GM12864 (cell line): ENCODE results near the gene ARRDC4.

Experiments
- DNase-seq: peaks from one replicate; pipeline ENCODE4 v3.0.0-alpha.2; 2011; ENCODE audit warnings: low read depth
- H3K4me3 ChIP-seq: 2 replicates; pipeline ENCODE4 v1.5.1; 2011; ENCODE audit warnings: mild to moderate bottlenecking, low read depth, low read length, control low read depth
- TF ChIP-seq, protein P1 (sequence below): IDR thresholded peaks from 2 replicates; pipeline ENCODE4 v1.5.1; 2011; ENCODE audit warnings: low read depth, mild to moderate bottlenecking, moderate library complexity, low read length, control low read depth, inconsistent platforms; ENCODE audit errors: missing control alignments

ARRDC4 gene

DNA sequence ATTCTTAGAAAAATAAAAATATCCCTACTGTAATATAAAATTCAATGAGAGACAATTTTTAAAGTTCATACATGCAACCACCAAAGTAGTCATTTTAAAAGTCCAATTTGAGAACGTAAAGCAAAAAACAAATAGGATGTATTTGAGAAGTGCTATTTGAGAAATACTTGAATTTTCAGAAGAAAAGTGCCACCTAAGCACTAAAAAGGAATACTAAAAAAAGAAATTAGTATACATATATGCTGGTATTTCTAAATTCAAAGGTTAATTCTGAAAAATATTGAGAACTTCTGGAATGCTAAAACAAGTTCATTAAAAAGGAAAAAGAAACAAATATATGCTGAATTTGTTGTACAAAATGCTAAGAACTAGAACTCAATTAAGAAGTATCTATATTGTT is 29.2 kb upstream of the ARRDC4 start:
- H3K4me3 ChIP-seq, result no peak overlapping the region
- DNase-seq, result no peak
- TF ChIP-seq, protein P1, sequence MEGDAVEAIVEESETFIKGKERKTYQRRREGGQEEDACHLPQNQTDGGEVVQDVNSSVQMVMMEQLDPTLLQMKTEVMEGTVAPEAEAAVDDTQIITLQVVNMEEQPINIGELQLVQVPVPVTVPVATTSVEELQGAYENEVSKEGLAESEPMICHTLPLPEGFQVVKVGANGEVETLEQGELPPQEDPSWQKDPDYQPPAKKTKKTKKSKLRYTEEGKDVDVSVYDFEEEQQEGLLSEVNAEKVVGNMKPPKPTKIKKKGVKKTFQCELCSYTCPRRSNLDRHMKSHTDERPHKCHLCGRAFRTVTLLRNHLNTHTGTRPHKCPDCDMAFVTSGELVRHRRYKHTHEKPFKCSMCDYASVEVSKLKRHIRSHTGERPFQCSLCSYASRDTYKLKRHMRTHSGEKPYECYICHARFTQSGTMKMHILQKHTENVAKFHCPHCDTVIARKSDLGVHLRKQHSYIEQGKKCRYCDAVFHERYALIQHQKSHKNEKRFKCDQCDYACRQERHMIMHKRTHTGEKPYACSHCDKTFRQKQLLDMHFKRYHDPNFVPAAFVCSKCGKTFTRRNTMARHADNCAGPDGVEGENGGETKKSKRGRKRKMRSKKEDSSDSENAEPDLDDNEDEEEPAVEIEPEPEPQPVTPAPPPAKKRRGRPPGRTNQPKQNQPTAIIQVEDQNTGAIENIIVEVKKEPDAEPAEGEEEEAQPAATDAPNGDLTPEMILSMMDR, result no peak

DNA sequence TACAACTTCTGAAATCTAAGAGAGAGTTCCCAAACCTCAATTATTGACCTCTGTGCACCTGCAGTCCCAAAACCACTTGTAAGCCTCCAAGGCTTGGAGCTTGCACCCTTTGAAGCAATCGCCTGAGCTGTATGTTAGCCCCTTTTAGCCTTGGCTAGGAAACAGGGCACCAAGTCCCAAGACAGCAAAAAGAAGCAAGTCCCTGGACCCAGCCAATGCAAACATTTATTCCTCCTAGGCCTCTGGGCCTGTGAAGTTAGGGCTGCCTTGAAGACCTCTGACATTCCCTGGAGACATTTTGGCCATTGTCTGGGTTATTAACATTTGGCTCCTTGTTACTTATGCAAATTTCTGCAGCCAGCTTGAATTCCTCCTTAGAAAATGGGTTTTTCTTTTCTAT is 26.9 kb upstream of the ARRDC4 start:
- TF ChIP-seq, protein P1, result no peak
- DNase-seq, result no peak
- H3K4me3 ChIP-seq, result no peak overlapping the region

DNA sequence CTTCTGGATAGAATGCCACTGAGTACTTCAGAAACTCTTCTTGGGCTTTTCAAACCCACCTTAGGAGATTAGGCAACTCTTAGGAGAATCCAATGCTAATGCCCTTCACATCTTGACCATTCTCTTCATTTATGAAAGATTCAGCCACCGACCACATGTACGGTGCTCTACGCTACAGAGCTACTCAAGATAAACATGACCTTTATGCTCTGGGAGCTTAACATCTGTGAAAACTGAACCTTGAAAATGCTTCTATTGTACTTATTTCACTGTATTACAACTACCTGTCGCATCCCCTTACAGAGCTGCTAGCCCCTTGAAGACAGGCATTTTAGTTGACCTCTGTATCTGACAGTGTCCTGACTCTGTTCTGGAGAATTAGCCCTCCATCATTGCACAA is 19.5 kb upstream of the ARRDC4 start:
- no peak for DNase-seq
- TF ChIP-seq, protein P1, result no peak
- H3K4me3 ChIP-seq, result no peak overlapping the region

DNA sequence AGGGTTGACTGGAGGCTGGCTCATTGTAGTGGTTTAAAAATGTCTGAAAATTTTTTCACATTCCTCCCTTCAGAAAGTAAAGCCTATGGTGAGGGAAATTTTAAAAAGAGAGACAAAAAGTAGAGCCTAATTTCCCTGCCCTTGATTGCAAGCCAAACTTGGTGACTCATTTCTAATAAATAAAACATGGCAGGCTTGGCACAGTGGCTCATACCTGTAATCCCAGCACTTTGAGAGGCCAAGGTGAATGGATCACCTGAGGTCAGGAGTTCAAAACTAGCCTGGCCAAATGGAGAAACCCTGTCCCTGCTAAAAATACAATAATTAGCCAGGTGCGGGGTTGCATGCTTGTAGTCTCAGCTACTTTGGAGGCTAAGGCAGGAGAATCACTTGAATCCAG is 18.9 kb upstream of the ARRDC4 start:
- DNase-seq, result no peak
- TF ChIP-seq, protein P1, result no peak
- H3K4me3 ChIP-seq, result no peak overlapping the region

DNA sequence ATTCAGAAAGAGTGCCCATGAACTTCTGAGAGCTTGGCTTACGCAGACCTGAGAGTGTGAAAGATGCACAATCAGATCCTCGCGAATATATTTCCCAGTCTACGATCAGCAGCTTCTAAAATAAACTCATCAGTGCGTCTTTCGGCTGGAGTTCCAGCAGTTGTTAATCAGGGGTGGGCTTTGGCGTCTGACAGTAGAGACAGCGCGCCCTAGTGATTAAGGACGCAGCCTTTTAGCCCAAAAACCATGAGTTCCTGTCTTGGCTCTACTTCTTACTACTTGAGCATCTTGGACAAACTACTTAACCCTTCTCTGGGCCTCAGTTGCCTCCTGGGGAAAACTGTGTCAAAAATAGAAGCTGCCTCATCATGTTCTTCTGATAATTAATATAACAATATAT is 15.8 kb upstream of the ARRDC4 start:
- no peak for DNase-seq
- TF ChIP-seq, protein P1, result no peak
- no peak overlapping the region for H3K4me3 ChIP-seq

DNA sequence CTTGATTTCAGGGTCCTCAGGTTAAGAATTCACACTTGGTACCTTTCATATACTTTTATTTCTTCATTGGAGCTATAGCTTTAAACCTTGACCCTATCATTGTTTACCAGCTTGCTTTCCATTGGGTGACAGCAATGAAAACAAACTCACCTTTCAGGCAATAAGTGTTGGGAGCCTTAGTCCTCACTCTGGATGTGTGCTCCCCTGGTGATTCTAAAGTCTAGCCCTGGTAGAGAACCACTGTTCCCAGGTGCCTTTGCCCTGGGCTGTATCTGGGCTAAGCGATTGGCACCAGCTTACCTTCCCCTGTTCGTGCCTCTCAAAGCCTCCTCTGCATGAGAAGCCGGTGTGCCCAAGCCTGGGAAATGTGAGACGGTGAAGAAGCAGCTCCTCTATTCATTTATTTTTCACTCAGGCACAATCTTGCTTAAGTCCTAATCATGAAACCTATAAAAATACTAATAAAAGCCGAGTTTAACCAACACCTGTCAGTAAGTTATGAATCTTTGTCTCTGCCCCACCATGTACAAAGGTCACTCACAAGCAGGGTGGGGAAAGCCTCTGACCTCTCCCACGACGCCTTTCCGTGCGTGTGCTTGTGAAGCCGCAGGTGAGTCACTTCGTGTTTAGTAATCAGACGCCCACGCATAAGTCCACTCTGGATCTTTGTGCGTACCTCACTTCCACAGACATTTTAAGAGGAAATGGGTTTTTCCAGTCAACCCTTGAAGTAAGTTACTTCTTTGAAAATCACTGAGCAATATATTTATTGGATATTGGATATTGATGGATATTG is 12.8 kb upstream of the ARRDC4 start:
- no peak for DNase-seq
- TF ChIP-seq, protein P1, result no peak
- no peak overlapping the region for H3K4me3 ChIP-seq

DNA sequence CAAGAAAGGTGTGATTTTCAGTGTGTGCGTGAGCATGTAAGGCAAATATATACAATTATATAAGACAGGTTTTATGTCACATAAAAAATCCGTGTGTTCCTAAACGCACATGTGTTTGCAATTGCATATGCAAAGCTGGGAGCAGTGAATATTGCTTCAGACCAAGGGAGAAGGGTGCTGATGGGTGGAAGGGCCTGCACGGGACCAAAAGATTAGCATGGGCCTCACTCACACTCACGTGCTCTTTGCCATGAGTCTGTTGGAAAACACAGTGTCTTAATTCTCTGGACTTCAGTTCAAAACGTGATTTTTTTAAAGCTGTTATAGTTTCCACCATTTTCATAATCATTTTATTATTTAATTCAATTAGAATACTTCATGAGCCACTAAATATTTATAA is 7.2 kb upstream of the ARRDC4 start:
- TF ChIP-seq, protein P1, result no peak
- no peak overlapping the region for H3K4me3 ChIP-seq
- DNase-seq, result no peak
